ENCODE data around the gene GALNT13. TPM values are rescaled to one million over a fixed set of nuclear protein-coding genes. Genes with fewer than 3 reads are reported as not detected.

Gene GALNT13
- total and polyA plus RNA-seq, 3 donors from 2014 or later = 0.55 to 2.2 (median 0.92) TPM

- Histone ChIP-seq H3K36me3 (ENCODE audit: low read depth, missing control alignments) (no peaks in the 10 kb centered on the region), H3K4me3 (no peak overlapping the region), H3K4me1 (no peaks in the 10 kb centered on the region), H3K27ac (no peak overlapping the region), H3K27me3 (no peaks in the 10 kb centered on the region), H3K9me3 (no peaks in the 10 kb centered on the region)
- DNase-seq = no peak
- WGBS, 2 donors = 86 to 88% methylated on average over 1 of the region's 1 CpG
- intact Hi-C loops (cut with DNase I; ENCODE audit: low total_unique reads) = no loop called here
- no peak for TF ChIP-seq CTCF (IDR thresholded peaks at IDR 0.05)
- TF ChIP-seq POLR2A (IDR thresholded peaks at IDR 0.05) = no peak
These were observed 457.8 kb downstream of the GALNT13 start for GRCh38 chr2:154329510-154329909.

- Histone ChIP-seq H3K4me3 (no peak overlapping the region), H3K27ac (no peak overlapping the region), H3K9me3 (no peaks in the 10 kb centered on the region), H3K36me3 (ENCODE audit: low read depth, missing control alignments) (no peaks in the 10 kb centered on the region), H3K4me1 (no peaks in the 10 kb centered on the region), H3K27me3 (no peaks in the 10 kb centered on the region)
- WGBS, 2 donors = 23 to 48% methylated on average over 1 of the region's 1 CpG
- no peak for DNase-seq
- intact Hi-C loops (cut with DNase I; ENCODE audit: low total_unique reads) = no loop called here
- no peak for TF ChIP-seq CTCF (IDR thresholded peaks at IDR 0.05)
- no peak for TF ChIP-seq POLR2A (IDR thresholded peaks at IDR 0.05)
These were observed 460.1 kb downstream of the GALNT13 start for GRCh38 chr2:154331784-154332183.

- no peaks in the 10 kb centered on the region for H3K27me3 ChIP-seq
- intact Hi-C loops (cut with DNase I; ENCODE audit: low total_unique reads) = no loop called here
- no peaks in the 10 kb centered on the region for H3K9me3 ChIP-seq
- H3K4me3 ChIP-seq = no peak overlapping the region
- no peak overlapping the region for H3K27ac ChIP-seq
- TF ChIP-seq POLR2A (IDR thresholded peaks at IDR 0.05) (no peak), CTCF (IDR thresholded peaks at IDR 0.05) (no peak)
- H3K4me1 ChIP-seq = no peaks in the 10 kb centered on the region
- DNase-seq = no peak
- 77 to 88% methylated on average over 1 of the region's 1 CpG for WGBS, 2 donors
- no peaks in the 10 kb centered on the region for H3K36me3 ChIP-seq (ENCODE audit: low read depth, missing control alignments)
These were observed 464.5 kb downstream of the GALNT13 start for GRCh38 chr2:154336201-154336600.

GRCh38 chr2:154338352-154338967 is 466.7 kb downstream of the GALNT13 start:
- 51 to 62% methylated on average over 3 of the region's 3 CpGs for WGBS, 2 donors
- intact Hi-C loops (cut with DNase I; ENCODE audit: low total_unique reads) = no loop called here
- TF ChIP-seq CTCF (IDR thresholded peaks at IDR 0.05) = no peak
- TF ChIP-seq POLR2A (IDR thresholded peaks at IDR 0.05) = no peak
- H3K36me3 ChIP-seq (ENCODE audit: low read depth, missing control alignments) = no peaks in the 10 kb centered on the region
- DNase-seq = no peak
- H3K4me1 ChIP-seq = no peaks in the 10 kb centered on the region
- H3K27ac ChIP-seq = no peak overlapping the region
- H3K27me3 ChIP-seq = no peaks in the 10 kb centered on the region
- H3K9me3 ChIP-seq = no peaks in the 10 kb centered on the region
- no peak overlapping the region for H3K4me3 ChIP-seq

- H3K4me1 ChIP-seq = no peaks in the 10 kb centered on the region
- H3K27me3 ChIP-seq = no peaks in the 10 kb centered on the region
- no peaks in the 10 kb centered on the region for H3K36me3 ChIP-seq (ENCODE audit: low read depth, missing control alignments)
- intact Hi-C loops (cut with DNase I; ENCODE audit: low total_unique reads) = no loop called here
- no peak overlapping the region for H3K27ac ChIP-seq
- no peak for DNase-seq
- TF ChIP-seq CTCF (IDR thresholded peaks at IDR 0.05) (no peak), POLR2A (IDR thresholded peaks at IDR 0.05) (no peak)
- H3K9me3 ChIP-seq = no peaks in the 10 kb centered on the region
- no peak overlapping the region for H3K4me3 ChIP-seq
These were observed 471.6 kb downstream of the GALNT13 start for GRCh38 chr2:154343282-154343681.

Measured in testis (tissue), 3 donors.